HepG2 (cell line): ENCODE data around the gene CRNKL1. TPM values are rescaled to one million over a fixed set of nuclear protein-coding genes. Genes with fewer than 3 reads are reported as not detected.

Experiments
- CERS6 ChIP-seq: sonication (generic); formaldehyde crosslinking; IDR thresholded peaks from 2 replicates; pipeline ENCODE4 v1.5.0; 2020; ENCODE audit warnings: missing genetic modification reagents
- ELF4 ChIP-seq: sonication (generic); formaldehyde crosslinking; IDR thresholded peaks from 2 replicates; pipeline ENCODE4 v1.5.0; 2020; ENCODE audit warnings: missing genetic modification reagents, mild to moderate bottlenecking, moderate library complexity, borderline replicate concordance
- ETV5 ChIP-seq: IDR thresholded peaks from 2 replicates; pipeline ENCODE4 v1.6.1; 2018; ENCODE audit warnings: missing biosample characterization, missing genetic modification reagents, inconsistent platforms, borderline replicate concordance
- GATAD2A ChIP-seq: IDR thresholded peaks from 2 replicates; pipeline ENCODE4 v1.6.1; 2016
- HDAC2 ChIP-seq: sonication (generic); formaldehyde crosslinking; IDR thresholded peaks from 2 replicates; pipeline ENCODE4 v1.4.0; 2020; ENCODE audit warnings: missing genetic modification reagents
- HNF4A ChIP-seq: sonication (generic); formaldehyde crosslinking; IDR thresholded peaks from 2 replicates; pipeline ENCODE4 v1.4.0; 2020; ENCODE audit warnings: missing genetic modification reagents
- JUND ChIP-seq: sonication (generic); formaldehyde crosslinking; IDR thresholded peaks from 2 replicates; pipeline ENCODE4 v1.8.0; 2022; ENCODE audit warnings: mild to moderate bottlenecking, missing genetic modification reagents
- MED1 ChIP-seq: sonication (generic); formaldehyde crosslinking; IDR thresholded peaks from 2 replicates; pipeline ENCODE4 v1.4.0; 2020; ENCODE audit warnings: missing genetic modification reagents
- MEF2D ChIP-seq: sonication (generic); formaldehyde crosslinking; IDR thresholded peaks from 2 replicates; pipeline ENCODE4 v1.5.1; 2020; ENCODE audit warnings: mild to moderate bottlenecking, missing genetic modification reagents
- MTA3 ChIP-seq: sonication (generic); formaldehyde crosslinking; IDR thresholded peaks from 2 replicates; pipeline ENCODE4 v1.4.0; 2020; ENCODE audit warnings: missing genetic modification reagents
- POLR2AphosphoS2 ChIP-seq: IDR thresholded peaks from 2 replicates; pipeline ENCODE4 v1.6.1; 2011; ENCODE audit warnings: low read depth, low read length, improper control_type of control experiment
- PPARG ChIP-seq: conservative IDR thresholded peaks from 2 replicates; pipeline ENCODE4 v1.6.1; 2016; ENCODE audit warnings: missing biosample characterization, missing genetic modification reagents
- SATB2 ChIP-seq: sonication (generic); formaldehyde crosslinking; IDR thresholded peaks from 2 replicates; pipeline ENCODE4 v1.5.0; 2020; ENCODE audit warnings: missing genetic modification reagents
- ZBED4 ChIP-seq: sonication (generic); formaldehyde crosslinking; IDR thresholded peaks from 2 replicates; pipeline ENCODE4 v1.4.0; 2020; ENCODE audit warnings: missing genetic modification reagents, borderline replicate concordance
- ZNF136 ChIP-seq: sonication (generic); formaldehyde crosslinking; IDR thresholded peaks from 2 replicates; pipeline ENCODE4 v1.8.1; 2022; ENCODE audit warnings: low read depth, mild to moderate bottlenecking, moderate library complexity, missing genetic modification reagents
- ZNF451 ChIP-seq: sonication (generic); formaldehyde crosslinking; IDR thresholded peaks from 2 replicates; pipeline ENCODE4 v1.5.0; 2020; ENCODE audit warnings: mild to moderate bottlenecking, missing genetic modification reagents
- ZNF556 ChIP-seq: sonication (generic); formaldehyde crosslinking; IDR thresholded peaks from 2 replicates; pipeline ENCODE4 v1.4.0; 2020; ENCODE audit warnings: mild to moderate bottlenecking, missing genetic modification reagents, borderline replicate concordance
- ZNF646 ChIP-seq: sonication (generic); formaldehyde crosslinking; IDR thresholded peaks from 2 replicates; pipeline ENCODE4 v1.9.0; 2021; ENCODE audit warnings: mild to moderate bottlenecking, missing genetic modification reagents
- ZNF75D ChIP-seq: sonication (generic); formaldehyde crosslinking; IDR thresholded peaks from 2 replicates; pipeline ENCODE4 v1.8.1; 2023; ENCODE audit warnings: missing genetic modification reagents, mild to moderate bottlenecking, borderline replicate concordance
- polyA plus RNA-seq, 8 experiments: library from polyadenylated mRNA; depleted of rRNA in 3 of 8; stranded (reverse) in 7 of 8; unstranded in 1 of 8; fragments of >200 nt; fragmentation: Illumina TruSeq in 4 of 8; extraction: Trizol in 4 of 8; gene quantifications; 2 replicates each; pipeline versions ENCODE4 v1.2.1 to v1.2.3, GENCODE V29; 2011 to 2016; ENCODE audit warnings: low read depth in 4 of 8, missing spikeins in 1 of 8, mixed read lengths in 1 of 8; ENCODE audit not compliant: insufficient read depth in 1 of 8
- total RNA-seq, 5 experiments: library from RNA; depleted of rRNA; stranded (reverse); fragments of >200 nt; fragmentation: Illumina TruSeq; extraction: Trizol; gene quantifications; 2 replicates each; pipeline ENCODE4 v1.2.3, GENCODE V29; 2016; ENCODE audit warnings: low read depth in 1 of 5

CRNKL1 gene
- total and polyA plus RNA-seq, 2 of the 13 experiments (the other 11 are each of a cell fraction or from before 2014, with no cell fraction given), result 12.3 to 64.5 TPM

GRCh38 chr20:20010639-20011500, 41.4 kb downstream of the CRNKL1 start (continued):
- peak; percentile 79; the same call in 1 of the 2 replicates for TF ChIP-seq ZBED4
- TF ChIP-seq GATAD2A, result peak; percentile 95
- no peak for TF ChIP-seq MTA3 (CRISPR knock-in tag)
- TF ChIP-seq ELF4, result peak; percentile 73; the same call in 1 of the 2 replicates
- TF ChIP-seq JUND (CRISPR knock-in tag), result peak; percentile 59; the same call in 1 of the 2 replicates
- TF ChIP-seq ZNF75D (CRISPR knock-in tag), result no peak
- peak; percentile 54; the same call in 1 of the 2 replicates for TF ChIP-seq PPARG (CRISPR knock-in tag)
- peak; percentile 22; the same call in 1 of the 2 replicates for TF ChIP-seq ETV5 (CRISPR knock-in tag)
- TF ChIP-seq ZNF646, result no peak
- peak; percentile 72 for TF ChIP-seq HDAC2 (CRISPR knock-in tag)
- no peak for TF ChIP-seq CERS6 (CRISPR knock-in tag)
- TF ChIP-seq MEF2D (CRISPR knock-in tag), result peak; percentile 75; the same call in 1 of the 2 replicates
- no peak for TF ChIP-seq ZNF556 (CRISPR knock-in tag)
- no peak for TF ChIP-seq ZNF451 (CRISPR knock-in tag)
- TF ChIP-seq SATB2 (CRISPR knock-in tag), result no peak
- no peak for TF ChIP-seq ZNF136
- TF ChIP-seq MED1, result peak; percentile 93
- peak; percentile 85 for TF ChIP-seq HNF4A (CRISPR knock-in tag)
- no peak for TF ChIP-seq POLR2AphosphoS2
